Sigmoid colon (tissue), 7 donors: Measurements from ENCODE around the gene LCP1. TPM values are rescaled to one million over a fixed set of nuclear protein-coding genes. Genes with fewer than 3 reads are reported as not detected.

Source experiments
- DNase-seq: peaks from one replicate; pipeline ENCODE4 v3.0.0-alpha.2; 2019
- H3K27ac ChIP-seq, 4 donors: fragments of 200-600 bp; sonication (generic); one replicate each; pipeline ENCODE4 v1.5.1; 2016 to 2019; ENCODE audit warnings: mild to moderate bottlenecking in 1 of 4
- H3K27me3 ChIP-seq, 3 donors: fragments of 200-600 bp; sonication (generic); one replicate each; pipeline ENCODE4 v1.5.1; 2019; ENCODE audit warnings: mild to moderate bottlenecking in 1 of 3
- H3K36me3 ChIP-seq, 4 donors: fragments of 200-600 bp; sonication (generic); one replicate each; pipeline ENCODE4 v1.5.1; 2016 to 2019
- H3K4me1 ChIP-seq, 4 donors: fragments of 200-600 bp; sonication (generic); one replicate each; pipeline ENCODE4 v1.5.1; 2017 to 2019
- H3K4me3 ChIP-seq, 4 donors: fragments of 200-600 bp; sonication (generic); one replicate each; pipeline ENCODE4 v1.5.1; 2017 to 2019; ENCODE audit warnings: mild to moderate bottlenecking in 2 of 4, moderate library complexity in 1 of 4
- H3K9me3 ChIP-seq, 4 donors: fragments of 200-600 bp in 3 of 4; sonication (generic) in 3 of 4; one replicate each; pipeline versions ENCODE4 v1.5.1 to v1.6.1; 2013 to 2019
- CTCF ChIP-seq, 4 experiments: fragments of 450-650 bp in 3 of 4; fragments of 200-600 bp in 1 of 4; IDR thresholded peaks; one replicate each; pipeline ENCODE4 v1.5.1; 2016 to 2019; ENCODE audit warnings: antibody characterized with exemption in 4 of 4, mild to moderate bottlenecking in 3 of 4, moderate library complexity in 2 of 4
- EP300 ChIP-seq, 4 donors: sonication (generic); formaldehyde crosslinking; IDR thresholded peaks; one replicate each; pipeline ENCODE4 v1.6.1; 2017; ENCODE audit warnings: antibody characterized with exemption in 4 of 4
- POLR2A ChIP-seq, 2 donors: fragments of 450-650 bp; IDR thresholded peaks; one replicate each; pipeline ENCODE4 v1.6.1; 2016; ENCODE audit warnings: antibody characterized with exemption in 2 of 2, mild to moderate bottlenecking in 2 of 2, moderate library complexity in 2 of 2
- POLR2AphosphoS5 ChIP-seq, 4 donors: sonication (generic); formaldehyde crosslinking; IDR thresholded peaks; one replicate each; pipeline ENCODE4 v1.6.1; 2017; ENCODE audit warnings: antibody characterized with exemption in 4 of 4
- WGBS, 2 donors: extraction: QIAGEN DNeasy Blood & Tissue Kit; methylation state at CpG; one replicate each; pipeline ENCODE4 v1.1.7; 2013; 5-methylcytosine and 5-hydroxymethylcytosine counted together
- intact Hi-C: fragments of 100-400 bp; cut with DNase I; formaldehyde crosslinking; loops from one replicate; pipeline ENCODE4 v1.15.1; 2023
- polyA plus RNA-seq, 3 donors: library from polyadenylated mRNA; stranded (reverse); fragments of 200-250 nt; gene quantifications; one replicate each; pipeline ENCODE4 v1.2.3, GENCODE V29; 2013
- total RNA-seq, 4 donors: library from RNA; depleted of rRNA; stranded (reverse); fragments of >200 nt; gene quantifications; one replicate each; pipeline ENCODE4 v1.1.0, GENCODE V29; 2016
- donor health status: healthy with polysubstance abuse.
- donor health status: Bipolar disorder and iron deficiency.
- donor health status: healthy.

Gene LCP1
- total and polyA plus RNA-seq, 7 donors: 10.0 to 112 (median 27.4) TPM

DNA sequence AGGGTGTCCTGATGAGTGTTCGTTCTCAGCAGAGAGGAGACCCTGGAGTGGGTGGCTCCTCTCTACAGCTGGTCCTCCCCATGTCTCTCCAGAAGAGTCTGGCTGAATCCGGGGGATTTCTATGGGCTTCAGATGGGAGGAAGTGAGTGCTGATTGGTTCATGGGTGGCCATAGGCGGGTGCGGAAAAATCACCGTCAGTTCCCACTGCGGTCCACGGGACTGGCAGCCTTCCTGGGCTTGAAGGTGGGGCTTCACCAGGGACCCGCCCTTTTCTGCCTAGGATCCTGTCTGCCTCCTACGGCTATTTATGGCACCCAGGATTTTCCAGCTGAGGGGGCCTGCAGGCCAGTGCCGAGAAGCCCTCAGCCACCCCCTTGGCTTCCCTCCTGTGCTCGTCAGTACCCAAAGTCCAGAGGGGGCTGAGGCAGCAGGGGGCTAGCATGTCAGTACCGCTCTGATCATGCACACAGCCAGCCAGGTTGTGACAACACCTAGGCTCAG lies 95.5 kb downstream of the LCP1 start:
- 76 to 84% methylated on average over 12 of the region's 12 CpGs for WGBS, 2 donors
- Histone ChIP-seq H3K27me3 (no peaks in the 10 kb centered on the region), H3K36me3 (no peaks in the 10 kb centered on the region), H3K4me3 (no peak overlapping the region), H3K27ac (no peak overlapping the region), H3K9me3 (no peaks in the 10 kb centered on the region), H3K4me1 (no peaks in the 10 kb centered on the region)
- DNase-seq: no peak
- intact Hi-C loops: no loop called here
- TF ChIP-seq EP300 (IDR thresholded peaks at IDR 0.05): no peak
- TF ChIP-seq CTCF (IDR thresholded peaks at IDR 0.05): no peak
- no peak for TF ChIP-seq POLR2AphosphoS5 (IDR thresholded peaks at IDR 0.05)
- TF ChIP-seq POLR2A (IDR thresholded peaks at IDR 0.05): no peak

GRCh38 chr13:46085737-46086136 lies 96.2 kb downstream of the LCP1 start:
- WGBS, 2 donors: 94 to 95% methylated on average over 13 of the region's 13 CpGs
- H3K4me3 ChIP-seq: no peak overlapping the region
- no peaks in the 10 kb centered on the region for H3K4me1 ChIP-seq
- H3K27me3 ChIP-seq: no peaks in the 10 kb centered on the region
- H3K27ac ChIP-seq: no peak overlapping the region
- H3K36me3 ChIP-seq: no peaks in the 10 kb centered on the region
- no peaks in the 10 kb centered on the region for H3K9me3 ChIP-seq
- DNase-seq: no peak
- TF ChIP-seq POLR2AphosphoS5 (IDR thresholded peaks at IDR 0.05) (no peak), EP300 (IDR thresholded peaks at IDR 0.05) (no peak)
- intact Hi-C loops: no loop called here

GRCh38 chr13:46082324-46082723 lies 99.7 kb downstream of the LCP1 start:
- intact Hi-C loops: no loop called here
- no peak for DNase-seq
- 96 to 97% methylated on average over 5 of the region's 5 CpGs for WGBS, 2 donors

DNA sequence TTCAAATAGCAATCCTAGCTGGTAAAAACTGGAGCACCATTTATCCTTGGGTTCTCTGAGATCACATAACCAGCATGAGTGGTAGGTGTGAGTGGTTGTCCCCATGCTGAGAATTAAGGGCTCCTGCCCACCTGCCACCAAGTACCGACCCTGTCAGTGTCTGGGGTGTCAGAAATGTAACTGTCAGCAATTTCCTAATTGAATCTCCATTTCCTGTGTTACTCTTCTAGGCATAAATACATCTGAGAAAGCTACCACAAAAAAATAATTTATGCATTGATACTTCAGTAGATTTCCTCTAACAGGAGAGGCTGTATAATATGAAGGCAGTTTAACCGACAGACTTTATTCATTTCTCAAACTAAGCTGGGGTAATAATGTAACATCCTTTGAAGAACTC lies 102.2 kb downstream of the LCP1 start:
- no peak for TF ChIP-seq CTCF (IDR thresholded peaks at IDR 0.05)
- no peaks in the 10 kb centered on the region for H3K9me3 ChIP-seq
- intact Hi-C loops: no loop called here
- H3K36me3 ChIP-seq: no peaks in the 10 kb centered on the region
- H3K4me3 ChIP-seq: no peak overlapping the region
- WGBS, 2 donors: 49 to 67% methylated on average over 2 of the region's 2 CpGs
- H3K27me3 ChIP-seq: no peaks in the 10 kb centered on the region
- H3K27ac ChIP-seq: no peak overlapping the region
- H3K4me1 ChIP-seq: no peaks in the 10 kb centered on the region
- no peak for DNase-seq

More at GRCh38 chr13:46082324-46082723, 99.7 kb downstream of the LCP1 start:
- Histone ChIP-seq H3K9me3 (no peaks in the 10 kb centered on the region), H3K4me3 (no peak overlapping the region), H3K27ac (no peak overlapping the region), H3K4me1 (no peaks in the 10 kb centered on the region), H3K27me3 (no peaks in the 10 kb centered on the region), H3K36me3 (no peaks in the 10 kb centered on the region)
- TF ChIP-seq POLR2A (IDR thresholded peaks at IDR 0.05) (no peak), EP300 (IDR thresholded peaks at IDR 0.05) (no peak), POLR2AphosphoS5 (IDR thresholded peaks at IDR 0.05) (no peak), CTCF (IDR thresholded peaks at IDR 0.05) (no peak)

DNA sequence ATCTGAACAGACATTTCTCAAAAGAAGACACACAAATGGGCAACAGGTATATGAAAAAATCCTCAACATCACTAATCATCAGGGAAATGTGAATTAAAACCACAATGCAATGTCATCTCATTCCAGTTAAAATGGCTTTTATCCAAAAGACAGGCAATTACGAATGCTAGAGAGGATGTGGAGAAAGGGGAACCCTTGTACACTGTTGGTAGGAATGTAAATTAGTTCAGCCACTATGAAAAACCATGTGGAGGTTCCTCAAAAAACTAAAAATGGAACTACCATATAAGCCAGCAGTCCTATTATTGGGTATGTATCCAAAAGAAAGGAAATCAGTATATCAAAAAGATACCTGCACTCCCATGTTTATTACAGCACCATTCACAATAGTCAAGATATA lies 104.7 kb downstream of the LCP1 start:
- no peak for DNase-seq
- Histone ChIP-seq H3K27ac (no peak overlapping the region), H3K9me3 (no peaks in the 10 kb centered on the region), H3K4me1 (no peaks in the 10 kb centered on the region), H3K4me3 (no peak overlapping the region), H3K36me3 (no peaks in the 10 kb centered on the region), H3K27me3 (no peaks in the 10 kb centered on the region)
- TF ChIP-seq POLR2AphosphoS5 (IDR thresholded peaks at IDR 0.05) (no peak), POLR2A (IDR thresholded peaks at IDR 0.05) (no peak), CTCF (IDR thresholded peaks at IDR 0.05) (no peak), EP300 (IDR thresholded peaks at IDR 0.05) (no peak)
- intact Hi-C loops: no loop called here
- 60 to 61% methylated on average over 1 of the region's 1 CpG for WGBS, 2 donors
